Sciatic nerve (tissue), 2 donors: ENCODE results near the gene GBX1. TPM values are rescaled to one million over a fixed set of nuclear protein-coding genes. Genes with fewer than 3 reads are reported as not detected.
A peak's percentile ranks its signal among the peaks of the same experiment; 100 is the strongest.

Source experiments
- ATAC-seq: fragments of 200-7000 bp; cut with Tn5 transposase; one replicate; pipeline ENCODE4 v1.9.1; 2020; ENCODE audit warnings: mild to moderate bottlenecking, moderate library complexity
- DNase-seq: peaks from one replicate; pipeline ENCODE4 v3.0.0-alpha.2; 2020; ENCODE audit warnings: low spot score
- intact Hi-C: fragments of 100-400 bp; cut with DNase I; formaldehyde crosslinking; loops from one replicate; pipeline ENCODE4 v1.14.2; 2022
- total RNA-seq: library from RNA; stranded (reverse); fragmentation: NEBNext Ultra II Directional; extraction: Animal tissue kit (Norgen Biotek cat#: 25700); gene quantifications from one replicate; pipeline ENCODE4 v1.2.1, GENCODE V29; 2021
- donor health status: DM: no; HTN: no; CAD: no.
- donor health status: DM: no; HTN: no; CAD: no.

Gene GBX1
- total RNA-seq, 1 donor from 2014 or later, result not detected

- peak; percentile 2 for ATAC-seq
- intact Hi-C loops, result loop anchor here (10.0 kb wide), 1 partner anchor 66 kb away; the partner anchor contains the start of gene ASIC3
- DNase-seq, result no peak
Measured at GRCh38 chr7:151110236-151110940, 57.1 kb downstream of the GBX1 start.

GRCh38 chr7:151109094-151110048 lies 58.1 kb downstream of the GBX1 start:
- no peak for DNase-seq
- intact Hi-C loops, result loop anchor here (10.0 kb wide), 1 partner anchor 65 kb away; the partner anchor contains the start of gene ASIC3
- peak; percentile 59 for ATAC-seq

- intact Hi-C loops, result no loop called here
- no peak for DNase-seq
- no peak for ATAC-seq
Measured at GRCh38 chr7:151107882-151108281, 59.6 kb downstream of the GBX1 start.

- intact Hi-C loops, result no loop called here
- peak; percentile 34 for ATAC-seq
- DNase-seq, result peak; percentile 83
Measured at GRCh38 chr7:151104411-151105235, 62.9 kb downstream of the GBX1 start.

- ATAC-seq, result no peak
- DNase-seq, result no peak
- intact Hi-C loops, result no loop called here
Measured at GRCh38 chr7:151103973-151104372, 63.5 kb downstream of the GBX1 start.

GRCh38 chr7:151102991-151103390 lies 64.5 kb downstream of the GBX1 start:
- no peak for ATAC-seq

GRCh38 chr7:151101621-151102396 lies 65.7 kb downstream of the GBX1 start:
- ATAC-seq (no peak), DNase-seq (no peak)
- intact Hi-C loops, result no loop called here

More at GRCh38 chr7:151102991-151103390, 64.5 kb downstream of the GBX1 start:
- no peak for DNase-seq
- intact Hi-C loops, result no loop called here

- no peak for DNase-seq
- peak; percentile 14 for ATAC-seq
- intact Hi-C loops, result no loop called here
Measured at GRCh38 chr7:151100921-151101320, 66.6 kb downstream of the GBX1 start.

- ATAC-seq (no peak), DNase-seq (no peak)
- intact Hi-C loops, result no loop called here
Measured at GRCh38 chr7:151099486-151100211, 67.8 kb downstream of the GBX1 start.

Other genes starting within 250 kb of the GBX1 start
- gene KCNH2, start 189.4 kb downstream of the GBX1 start, total RNA-seq, result 3.2 TPM
- gene NOS3, start 176.7 kb downstream of the GBX1 start, total RNA-seq, result 26.6 TPM
- gene ATG9B, start 143.2 kb downstream of the GBX1 start, total RNA-seq, result 0.67 TPM
- 32.8 TPM for gene ABCB8, start 139.2 kb downstream of the GBX1 start, total RNA-seq
- gene ASIC3, start 119.2 kb downstream of the GBX1 start, total RNA-seq, result 4.7 TPM
- gene CDK5, start 109.8 kb downstream of the GBX1 start, total RNA-seq, result 5.7 TPM
- gene SLC4A2, start 108.1 kb downstream of the GBX1 start, total RNA-seq, result 87.5 TPM
- 57.9 TPM for gene FASTK, start 86.9 kb downstream of the GBX1 start, total RNA-seq
- gene TMUB1, start 84.2 kb downstream of the GBX1 start, total RNA-seq, result 27.8 TPM
- gene AGAP3, start 81.2 kb downstream of the GBX1 start, total RNA-seq, result 99.7 TPM
- not detected for gene ASB10, start 19.6 kb upstream of the GBX1 start, total RNA-seq
- gene H2BK1, start 42.8 kb upstream of the GBX1 start, total RNA-seq, result not detected
- gene ABCF2, start 59.5 kb upstream of the GBX1 start, total RNA-seq, result 20.8 TPM
- gene CHPF2, start 64.8 kb upstream of the GBX1 start, total RNA-seq, result 23.6 TPM
- gene SMARCD3, start 81.0 kb upstream of the GBX1 start, total RNA-seq, result 50.7 TPM
- 48.5 TPM for gene NUB1, start 174.1 kb upstream of the GBX1 start, total RNA-seq
- 101 TPM for gene WDR86, start 242.3 kb upstream of the GBX1 start, total RNA-seq